Endometrial microvascular endothelial cells (primary cell): ENCODE data around the gene EFEMP2. TPM values are rescaled to one million over a fixed set of nuclear protein-coding genes. Genes with fewer than 3 reads are reported as not detected.

Source experiments
- in situ Hi-C: cut with HindIII; loops from 2 replicates; pipeline ENCODE4 v1.10.0; 2017; ENCODE audit warnings: low sequenced_read_pairs, low pct_unique_long_range_greater_than_20kb; ENCODE audit errors: inconsistent ontology term
- total RNA-seq: library from RNA; depleted of rRNA; stranded (reverse); fragments of >200 nt; gene quantifications from one replicate; pipeline ENCODE4 v1.2.3, GENCODE V29; 2015; ENCODE audit errors: inconsistent ontology term

The EFEMP2 gene
- total RNA-seq, 1 donor from 2014 or later: 81.8 TPM

DNA sequence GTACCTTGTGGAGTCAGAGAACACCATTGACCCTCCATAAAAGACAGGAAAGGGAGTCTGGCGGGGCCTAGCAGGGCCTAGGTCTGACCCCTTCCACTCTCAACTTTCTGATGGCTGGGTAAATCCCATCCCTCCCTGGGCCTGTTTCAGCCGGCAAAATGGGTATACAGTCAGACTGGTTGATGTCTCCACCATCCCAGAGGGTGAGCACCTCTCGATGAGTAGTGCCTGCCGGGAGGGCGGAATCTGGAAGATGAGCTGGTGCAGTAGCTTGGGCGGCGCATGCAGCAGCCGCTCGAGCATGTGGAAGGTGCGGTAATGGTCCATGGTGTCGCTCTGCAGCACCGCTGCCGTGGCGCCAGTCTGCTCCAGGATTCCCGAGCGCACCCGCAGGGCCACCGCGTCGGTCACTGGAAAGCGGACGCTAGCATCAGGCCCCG, 15.1 kb upstream of the EFEMP2 start:
- in situ Hi-C loops: no loop called here

DNA sequence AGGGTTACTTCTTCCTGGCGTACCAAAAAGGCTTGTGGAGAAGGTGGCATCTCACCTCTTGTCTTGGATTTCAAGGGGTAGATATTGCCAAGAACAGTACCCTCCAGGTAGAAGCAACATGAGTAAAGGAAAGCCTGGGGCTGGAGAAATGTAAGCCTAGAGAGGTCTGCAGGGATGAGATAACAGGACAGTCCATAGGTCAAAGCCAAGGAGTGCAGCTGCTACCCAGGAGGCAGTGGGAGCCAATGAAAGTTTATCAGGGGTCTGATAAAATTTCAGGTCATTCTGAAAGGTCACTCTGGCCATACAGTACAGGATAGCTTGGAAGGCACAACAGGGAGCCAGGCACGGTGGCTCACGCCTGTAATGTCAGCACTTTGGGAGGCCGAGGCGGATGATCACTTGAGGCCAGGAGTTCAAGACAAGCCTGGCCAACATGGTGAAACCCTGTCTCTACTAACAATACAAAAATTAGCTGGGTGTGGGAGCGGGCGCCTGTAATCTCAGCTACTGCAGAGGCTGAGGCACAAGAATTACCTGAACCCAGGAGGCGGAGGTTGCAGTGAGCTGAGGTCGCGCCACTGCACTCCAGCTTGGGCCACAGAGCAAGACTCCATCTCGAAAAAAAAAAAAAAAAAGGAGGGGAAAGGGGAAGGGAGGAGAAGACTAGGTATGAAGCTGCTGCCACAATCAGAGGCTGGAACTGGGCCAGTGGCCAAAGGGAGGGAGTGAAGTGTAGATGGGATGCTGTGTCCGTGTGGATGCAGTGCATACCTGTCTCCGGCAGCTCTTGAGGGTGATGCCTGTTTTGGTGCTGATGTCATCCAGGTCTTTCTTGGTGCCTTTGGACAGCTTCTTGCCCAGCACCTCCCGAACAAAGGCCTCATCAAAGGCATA, 14.5 kb upstream of the EFEMP2 start:
- in situ Hi-C loops: no loop called here

DNA sequence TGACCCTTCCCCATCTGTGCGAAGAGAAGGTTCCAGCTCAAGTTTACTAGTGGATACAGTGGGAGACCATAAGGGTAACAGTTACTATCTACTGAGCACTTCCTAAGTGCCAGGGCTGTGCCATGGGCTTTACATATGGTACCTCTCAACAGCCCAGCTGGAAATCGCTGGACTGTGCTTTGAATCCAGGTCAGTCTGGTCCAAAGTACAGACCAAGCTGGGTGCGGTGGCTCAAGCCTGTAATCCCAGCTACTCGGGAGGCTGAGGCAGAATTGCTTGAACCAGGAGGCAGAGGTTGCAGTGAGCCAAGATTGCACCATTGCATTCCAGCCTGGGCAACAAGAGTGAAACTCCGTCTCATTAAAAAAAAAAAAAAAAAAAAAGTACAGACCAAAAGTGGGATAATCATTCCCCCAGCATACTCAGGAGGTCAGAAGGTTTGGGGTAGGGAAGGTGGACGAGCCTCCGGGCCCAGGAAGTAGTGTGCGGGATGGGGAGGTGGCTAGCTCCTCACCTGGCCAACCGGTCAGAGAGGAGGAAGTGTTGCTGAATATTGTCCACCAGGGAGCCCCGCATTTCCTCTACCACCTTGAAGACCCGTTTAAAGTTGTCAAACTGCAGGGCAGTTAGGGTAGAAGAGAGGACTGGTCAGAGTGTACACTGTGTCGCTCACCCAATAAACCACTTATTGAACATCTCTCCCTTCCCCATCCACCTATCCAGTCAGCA, 13.4 kb upstream of the EFEMP2 start:
- in situ Hi-C loops: no loop called here

DNA sequence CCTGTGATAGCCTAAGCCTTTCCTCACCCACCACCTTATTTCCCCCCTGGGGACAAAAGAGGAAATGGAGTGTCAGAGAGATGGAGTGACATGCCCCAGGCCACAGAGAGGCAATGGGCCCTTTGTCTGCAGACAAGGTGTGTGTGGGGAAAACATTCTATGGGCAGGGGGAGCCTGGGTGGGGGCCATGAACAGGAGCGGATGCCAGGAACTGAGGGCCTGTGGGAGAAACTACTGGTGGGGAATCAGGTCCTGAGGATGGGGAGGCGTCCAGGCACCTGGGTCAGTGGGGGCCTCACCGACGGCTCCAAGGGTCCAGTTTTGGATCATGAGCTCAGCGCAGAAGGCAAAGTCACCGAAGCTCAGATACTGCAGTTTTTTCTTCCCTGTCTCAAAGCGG, 12.6 kb upstream of the EFEMP2 start:
- in situ Hi-C loops: no loop called here

DNA sequence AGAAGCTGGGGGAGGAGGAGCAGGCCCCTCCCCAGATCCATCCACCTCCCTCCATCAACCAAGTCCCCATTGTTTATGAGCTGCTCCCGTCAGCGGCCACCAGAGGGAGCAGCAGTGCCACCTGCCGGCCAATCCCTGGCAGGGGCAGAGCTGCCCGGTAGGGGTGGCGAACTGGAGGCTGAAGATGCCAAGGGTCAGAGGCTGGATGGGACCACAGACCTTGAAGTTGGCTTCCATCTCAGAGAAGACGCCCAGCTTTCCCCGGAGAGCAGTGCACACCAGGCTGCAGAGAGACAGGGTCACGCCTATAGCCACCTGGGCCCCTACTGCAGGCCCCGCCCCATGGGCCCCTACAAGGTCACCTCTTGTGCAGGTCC, 12.1 kb upstream of the EFEMP2 start:
- in situ Hi-C loops: no loop called here

DNA sequence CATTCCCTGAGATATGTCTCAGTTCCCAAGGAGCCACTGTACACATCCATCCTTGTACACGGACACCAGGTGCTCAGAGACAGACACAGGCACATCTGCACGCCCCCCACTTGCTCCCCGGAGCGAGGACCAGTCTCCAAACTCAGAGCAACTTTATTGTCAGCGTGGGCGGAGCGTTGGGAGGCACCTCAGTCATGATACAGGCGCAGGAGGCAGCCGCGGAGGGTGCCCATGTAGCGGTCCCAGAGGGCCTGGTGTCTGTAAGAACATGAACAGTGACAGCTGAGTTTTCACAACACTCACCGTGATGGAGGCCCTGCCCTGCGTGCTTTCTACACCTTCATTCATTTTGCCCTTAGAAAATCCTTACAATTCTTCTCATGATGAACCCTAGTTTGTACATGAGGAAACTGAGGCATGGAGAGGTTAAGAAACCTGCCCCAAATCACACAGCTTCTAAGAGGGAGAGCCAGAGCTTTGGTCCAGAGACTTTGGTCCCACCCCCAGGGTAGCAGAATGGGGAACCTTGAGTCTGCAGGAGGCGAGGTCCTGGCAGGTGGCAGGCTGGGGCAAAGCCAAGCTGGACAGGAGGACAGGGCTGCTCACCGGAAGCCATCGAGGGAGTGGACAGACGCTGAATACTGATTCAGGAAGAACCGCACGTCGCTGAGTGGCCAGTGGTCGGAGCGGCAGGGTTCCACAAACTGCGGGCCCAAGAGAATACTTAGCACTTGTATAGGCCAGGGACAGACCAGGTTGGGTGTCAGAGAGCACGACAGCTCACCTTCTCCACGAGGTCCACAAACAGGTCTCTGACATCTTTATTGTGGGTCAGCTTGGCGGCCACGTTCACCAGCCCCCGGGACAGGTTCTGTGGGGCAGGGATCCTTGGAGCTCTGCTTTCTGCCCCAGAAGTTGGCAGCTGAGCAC, 11.5 kb upstream of the EFEMP2 start:
- in situ Hi-C loops: no loop called here

DNA sequence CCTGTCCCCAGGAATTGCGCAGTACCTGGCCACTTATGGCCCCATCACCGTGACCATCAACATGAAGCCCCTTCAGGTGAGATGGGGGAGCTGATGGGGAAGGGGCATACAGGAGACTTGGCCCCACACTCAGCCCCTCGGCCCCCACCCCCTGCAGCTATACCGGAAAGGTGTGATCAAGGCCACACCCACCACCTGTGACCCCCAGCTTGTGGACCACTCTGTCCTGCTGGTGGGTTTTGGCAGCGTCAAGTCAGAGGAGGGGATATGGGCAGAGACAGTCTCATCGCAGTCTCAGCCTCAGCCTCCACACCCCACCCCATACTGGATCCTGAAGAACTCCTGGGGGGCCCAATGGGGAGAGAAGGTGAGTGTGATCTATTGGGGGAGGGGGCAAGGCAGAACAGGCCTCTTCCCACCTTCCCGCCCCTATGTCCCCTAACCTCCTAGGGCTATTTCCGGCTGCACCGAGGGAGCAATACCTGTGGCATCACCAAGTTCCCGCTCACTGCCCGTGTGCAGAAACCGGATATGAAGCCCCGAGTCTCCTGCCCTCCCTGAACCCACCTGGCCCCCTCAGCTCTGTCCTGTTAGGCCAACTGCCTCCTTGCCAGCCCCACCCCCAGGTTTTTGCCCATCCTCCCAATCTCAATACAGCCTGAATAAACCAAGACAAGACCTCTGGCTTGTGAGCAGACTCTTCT, 10.6 kb upstream of the EFEMP2 start:
- in situ Hi-C loops: no loop called here

DNA sequence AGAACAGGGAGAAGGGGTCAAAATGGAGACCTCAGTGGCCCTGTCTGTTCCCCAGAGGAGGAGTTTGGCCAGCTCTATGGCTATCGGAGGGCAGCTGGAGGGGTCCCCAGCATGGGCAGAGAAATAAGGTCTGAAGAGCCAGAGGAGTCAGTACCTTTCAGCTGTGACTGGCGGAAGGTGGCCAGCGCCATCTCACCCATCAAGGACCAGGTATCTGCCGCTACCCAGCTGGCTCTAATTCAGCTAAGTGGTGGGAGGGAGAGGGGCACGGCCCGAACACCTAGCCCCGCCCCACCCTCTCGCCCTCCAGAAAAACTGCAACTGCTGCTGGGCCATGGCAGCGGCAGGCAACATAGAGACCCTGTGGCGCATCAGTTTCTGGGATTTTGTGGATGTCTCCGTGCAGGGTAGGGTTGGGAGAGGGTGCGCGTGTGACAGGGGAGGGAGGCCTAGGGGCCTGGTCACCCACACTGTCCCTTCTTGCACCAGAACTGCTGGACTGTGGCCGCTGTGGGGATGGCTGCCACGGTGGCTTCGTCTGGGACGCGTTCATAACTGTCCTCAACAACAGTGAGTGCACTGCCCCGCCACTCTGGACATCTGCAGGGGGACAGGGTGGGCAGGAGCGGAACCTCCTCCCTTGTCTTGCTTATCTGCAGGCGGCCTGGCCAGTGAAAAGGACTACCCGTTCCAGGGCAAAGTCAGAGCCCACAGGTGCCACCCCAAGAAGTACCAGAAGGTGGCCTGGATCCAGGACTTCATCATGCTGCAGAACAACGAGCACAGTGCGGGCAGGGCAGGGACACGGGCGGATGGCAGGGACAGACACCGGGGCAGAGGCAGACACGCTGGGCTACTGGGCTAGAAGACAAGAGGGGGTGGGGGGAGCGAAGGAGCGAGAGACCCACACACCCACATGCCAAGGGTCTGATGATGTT, 9.8 kb upstream of the EFEMP2 start:
- in situ Hi-C loops: no loop called here

DNA sequence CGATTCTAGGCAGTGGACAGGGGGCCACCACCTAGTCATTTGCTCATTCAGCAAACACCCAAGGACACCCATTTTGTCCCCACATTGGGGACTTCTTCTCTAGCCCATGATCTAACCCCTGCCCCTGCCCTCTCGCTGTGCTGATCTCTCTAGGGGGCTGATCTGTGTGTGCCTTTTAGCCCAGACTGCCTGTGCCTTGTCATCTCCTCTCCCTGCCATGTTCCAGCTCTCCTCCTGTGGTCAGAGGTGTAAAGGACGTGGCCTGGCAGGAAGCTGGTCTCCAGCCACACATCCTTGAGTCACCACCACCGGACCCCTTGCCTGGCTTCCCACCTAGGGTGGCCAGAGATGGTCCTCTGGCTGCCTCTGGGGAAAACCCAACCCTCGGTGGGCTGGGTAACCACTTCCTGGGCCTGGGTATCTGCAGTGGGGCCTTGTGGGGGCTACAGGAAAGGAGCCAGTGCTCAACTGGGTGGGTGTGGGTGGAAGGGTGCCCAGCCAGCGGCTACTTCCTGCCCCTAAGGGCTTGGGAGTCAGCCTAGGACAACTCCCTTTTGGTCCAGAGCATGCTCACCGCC, 8.3 kb upstream of the EFEMP2 start:
- in situ Hi-C loops: no loop called here

DNA sequence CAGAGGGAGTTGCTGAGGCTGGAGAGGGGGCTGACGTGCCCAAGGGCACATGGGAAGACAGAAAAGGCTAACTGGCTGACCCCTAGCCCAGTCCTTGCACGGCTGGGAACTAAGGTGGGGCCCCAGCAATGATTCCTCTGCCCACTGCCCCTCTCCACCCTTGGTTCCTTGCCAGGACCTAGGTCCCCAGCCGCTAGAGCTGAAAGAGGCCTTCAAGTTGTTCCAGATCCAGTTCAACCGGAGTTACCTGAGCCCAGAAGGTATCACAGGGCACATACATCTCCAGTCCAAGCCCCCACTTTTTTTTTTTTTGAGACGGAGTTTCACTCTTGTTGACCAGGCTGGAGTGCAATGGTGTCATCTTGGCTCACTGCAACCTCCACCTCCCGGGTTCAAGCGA, 7.4 kb upstream of the EFEMP2 start:
- in situ Hi-C loops: no loop called here

DNA sequence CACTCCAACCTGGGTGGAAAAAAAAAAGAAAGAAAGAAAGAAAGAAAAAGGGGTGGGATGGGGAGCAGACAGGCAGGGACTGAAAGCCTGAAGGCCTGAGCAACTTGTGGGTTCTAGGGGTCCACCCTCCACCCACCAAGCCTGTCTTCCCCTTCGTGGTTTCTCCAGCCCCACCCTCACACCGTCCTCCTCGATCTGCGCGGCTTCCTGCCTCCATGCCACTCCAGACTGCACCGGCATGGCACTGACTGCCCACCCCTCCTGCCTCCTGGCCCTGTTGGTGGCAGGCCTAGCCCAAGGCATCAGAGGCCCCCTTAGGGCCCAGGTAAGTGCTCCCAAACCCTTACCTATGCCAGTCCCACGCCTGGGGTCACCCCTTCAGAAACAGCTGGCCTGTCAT, 7.0 kb upstream of the EFEMP2 start, which contains the start of gene CTSW:
Gene CTSW (plus strand): TSS at position 221 of the 400 bp plus-strand sequence. CDS start 18 bp downstream, at position 239.
- in situ Hi-C loops: no loop called here

DNA sequence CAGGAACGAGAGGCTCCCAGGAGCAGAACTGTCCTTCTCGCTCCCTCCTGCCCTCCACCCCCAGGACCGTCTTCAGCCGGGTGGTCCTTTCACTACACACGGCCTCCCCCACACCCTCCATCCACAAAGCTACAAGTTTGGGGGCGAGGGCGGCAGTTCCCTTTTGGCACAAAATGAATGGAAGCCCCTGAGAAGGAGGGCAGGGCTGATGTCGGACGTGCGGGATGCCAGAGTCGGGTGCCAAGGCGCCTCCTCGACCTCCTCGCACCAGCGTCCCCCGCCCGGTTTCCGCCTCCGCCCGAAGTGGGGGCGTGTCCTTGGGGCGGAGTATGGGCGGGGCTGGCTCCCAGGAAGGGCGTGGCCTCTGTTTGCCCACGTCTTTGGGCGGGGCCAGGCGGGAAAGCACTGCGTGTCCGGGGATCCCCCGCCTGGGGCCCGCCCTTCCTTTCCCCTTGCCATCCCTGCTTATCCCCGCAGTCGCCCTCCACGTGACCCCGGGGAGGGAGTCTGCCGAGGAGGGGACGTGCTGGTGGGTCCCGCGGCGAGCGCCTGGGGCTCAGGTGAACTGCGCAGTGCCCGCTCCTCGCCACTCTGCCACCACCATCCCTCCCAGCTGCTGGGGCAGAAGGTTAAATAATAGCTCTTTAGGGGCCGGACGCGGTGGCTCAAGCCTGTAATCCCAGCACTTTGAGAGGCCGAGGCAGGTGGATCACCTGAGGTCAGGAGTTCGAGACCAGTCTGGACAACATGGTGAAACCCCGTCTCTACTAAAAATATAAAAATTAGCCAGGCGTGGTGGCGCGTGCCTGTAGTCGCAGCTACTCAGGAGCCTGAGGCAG, 937 bp upstream of the EFEMP2 start:
- in situ Hi-C loops: no loop called here

DNA sequence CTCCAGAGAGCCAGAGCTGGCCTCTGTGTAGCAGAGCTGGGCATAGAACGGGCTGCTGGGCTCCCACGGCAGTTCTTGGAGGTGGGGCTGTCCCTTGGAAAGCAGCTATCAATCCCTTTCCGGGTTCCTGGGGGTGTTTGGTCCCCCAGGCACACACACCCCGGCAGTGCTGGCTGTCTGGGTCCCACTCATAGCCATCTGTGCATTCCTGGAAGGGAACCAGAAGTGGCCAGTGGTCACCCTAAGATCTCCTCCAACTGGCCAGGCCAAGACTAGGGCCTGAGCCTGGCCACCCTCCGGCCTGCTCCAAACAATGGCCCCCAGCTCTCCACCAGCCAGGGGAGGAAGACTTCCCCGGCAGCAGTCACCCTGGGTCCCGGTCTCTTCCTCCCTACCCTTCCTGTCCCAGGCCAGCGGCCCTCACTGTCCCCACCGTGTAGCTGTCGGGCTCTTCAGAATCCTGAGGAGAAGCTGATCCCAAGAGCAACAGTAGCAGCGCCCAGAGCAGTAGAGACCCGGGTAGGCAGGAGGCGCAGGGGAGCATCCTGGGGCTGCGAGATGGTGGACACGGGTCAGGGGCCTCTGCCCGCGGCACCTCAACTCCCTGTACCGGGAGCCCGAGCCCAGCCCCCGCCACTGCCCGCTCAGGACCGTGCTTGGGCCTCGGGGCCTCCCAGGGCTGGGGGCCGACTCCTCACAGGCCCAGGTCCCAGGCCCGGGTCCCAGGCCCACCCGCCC, 620 bp downstream of the EFEMP2 start:
- in situ Hi-C loops: no loop called here

DNA sequence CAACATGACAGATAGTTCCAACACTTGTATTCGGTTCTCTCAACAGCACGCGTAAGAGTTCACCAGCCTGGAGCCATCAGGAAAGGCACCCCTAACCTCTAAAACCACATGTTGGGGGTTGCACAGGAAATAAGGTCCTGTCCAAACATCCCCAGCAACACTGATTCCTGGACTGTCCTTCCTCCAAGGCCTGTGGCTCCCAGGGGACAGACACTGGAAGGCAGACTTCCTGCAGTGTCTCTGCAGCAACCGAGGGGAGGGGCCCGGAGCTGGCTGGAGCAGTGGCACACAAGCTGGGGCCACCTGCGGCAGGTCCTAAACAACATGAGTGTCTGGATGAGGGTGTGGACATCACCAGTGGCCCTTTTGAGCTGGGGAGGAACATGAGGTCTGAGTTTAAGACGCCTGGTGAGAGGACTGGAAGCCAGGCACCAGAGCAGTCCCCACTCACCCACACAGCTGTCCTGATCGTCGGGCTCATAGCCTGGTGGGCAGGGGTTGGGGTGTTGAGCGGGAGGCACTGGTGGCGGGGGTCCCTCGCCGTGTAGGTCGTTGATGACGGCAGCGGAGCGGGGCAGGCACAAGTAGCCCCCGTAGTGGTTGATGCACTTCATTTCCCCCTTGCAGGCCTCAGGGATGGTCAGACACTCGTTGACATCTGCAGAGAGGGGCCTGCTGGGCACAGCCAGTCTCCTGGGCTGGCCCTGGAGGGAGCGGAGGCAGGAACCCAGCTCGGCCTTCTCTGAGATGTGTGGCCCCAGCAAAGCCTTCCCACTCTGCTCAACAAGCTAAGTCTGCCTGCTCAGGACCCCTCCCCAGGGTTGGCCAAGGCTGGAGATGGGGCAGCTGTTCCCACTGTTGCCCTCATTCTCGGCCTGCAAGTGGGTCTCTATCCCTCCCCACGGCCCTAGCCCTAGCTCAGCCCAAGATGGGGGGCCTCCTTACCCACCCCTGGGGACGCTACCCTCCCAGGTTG, 1.6 kb downstream of the EFEMP2 start:
- in situ Hi-C loops: no loop called here

DNA sequence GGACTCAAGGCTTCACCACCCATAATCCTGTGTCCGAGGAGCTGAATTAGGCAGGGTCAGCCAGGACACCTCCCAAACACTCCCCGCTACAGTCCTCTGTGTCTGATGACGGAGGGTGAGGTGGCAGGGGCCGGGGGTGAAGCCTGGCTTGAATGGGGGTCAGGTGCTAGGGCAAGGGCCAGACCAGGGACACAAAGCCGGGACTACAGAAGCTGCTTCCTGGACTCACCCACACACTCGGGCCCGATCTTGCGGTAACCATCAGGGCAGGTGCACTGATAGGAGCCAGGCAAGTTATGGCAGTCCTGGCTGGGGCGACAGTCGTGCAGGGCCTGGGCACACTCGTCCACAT, 2.3 kb downstream of the EFEMP2 start:
- in situ Hi-C loops: no loop called here
